ENCODE data around the gene ANGPTL2.

ANGPTL2 gene

GRCh38 chr9:127058011-127058644 lies 64.3 kb downstream of the ANGPTL2 start:
- no peak overlapping the region for H3K27ac ChIP-seq
- ChIA-PET POLR2A (ENCODE audit: low non-redundant PET) (no interaction called here), CTCF (interaction anchor here (0.6 kb wide), 1 partner anchor 707 kb away, joined by 5 read pairs; no protein-coding TSS in a partner anchor)
- TF ChIP-seq, protein P1, sequence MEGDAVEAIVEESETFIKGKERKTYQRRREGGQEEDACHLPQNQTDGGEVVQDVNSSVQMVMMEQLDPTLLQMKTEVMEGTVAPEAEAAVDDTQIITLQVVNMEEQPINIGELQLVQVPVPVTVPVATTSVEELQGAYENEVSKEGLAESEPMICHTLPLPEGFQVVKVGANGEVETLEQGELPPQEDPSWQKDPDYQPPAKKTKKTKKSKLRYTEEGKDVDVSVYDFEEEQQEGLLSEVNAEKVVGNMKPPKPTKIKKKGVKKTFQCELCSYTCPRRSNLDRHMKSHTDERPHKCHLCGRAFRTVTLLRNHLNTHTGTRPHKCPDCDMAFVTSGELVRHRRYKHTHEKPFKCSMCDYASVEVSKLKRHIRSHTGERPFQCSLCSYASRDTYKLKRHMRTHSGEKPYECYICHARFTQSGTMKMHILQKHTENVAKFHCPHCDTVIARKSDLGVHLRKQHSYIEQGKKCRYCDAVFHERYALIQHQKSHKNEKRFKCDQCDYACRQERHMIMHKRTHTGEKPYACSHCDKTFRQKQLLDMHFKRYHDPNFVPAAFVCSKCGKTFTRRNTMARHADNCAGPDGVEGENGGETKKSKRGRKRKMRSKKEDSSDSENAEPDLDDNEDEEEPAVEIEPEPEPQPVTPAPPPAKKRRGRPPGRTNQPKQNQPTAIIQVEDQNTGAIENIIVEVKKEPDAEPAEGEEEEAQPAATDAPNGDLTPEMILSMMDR (conservative IDR thresholded peaks at IDR 0.05; ENCODE audit: low read depth), result no peak
- no peak for DNase-seq (ENCODE audit: low spot score)

DNA sequence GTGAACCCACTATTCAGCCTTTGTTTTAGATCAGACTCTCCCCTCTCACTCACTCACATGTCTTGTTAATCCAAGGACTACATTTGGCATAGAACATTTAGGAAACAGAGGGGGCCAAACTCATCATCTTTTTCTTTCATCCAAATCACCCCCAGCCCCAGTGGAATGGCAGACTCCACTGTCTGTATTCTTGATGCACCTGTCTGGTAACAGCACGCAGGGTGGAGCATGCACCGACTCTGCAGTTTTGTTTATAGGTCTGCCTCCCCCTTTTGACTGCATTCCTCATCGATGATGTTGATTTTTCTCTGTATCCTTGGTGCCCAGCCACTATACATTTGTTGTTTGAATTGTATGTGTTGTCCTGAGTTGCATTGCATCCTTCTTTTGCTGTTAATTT lies 66.0 kb downstream of the ANGPTL2 start:
- no peak overlapping the region for H3K27ac ChIP-seq
- TF ChIP-seq, protein P1 (conservative IDR thresholded peaks at IDR 0.05; ENCODE audit: low read depth), result no peak
- CTCF ChIA-PET, result interaction anchor here (0.6 kb wide), 1 partner anchor 747 kb away, joined by 4 read pairs; no protein-coding TSS in a partner anchor
- no peak for DNase-seq (ENCODE audit: low spot score)
- POLR2A ChIA-PET (ENCODE audit: low non-redundant PET), result no interaction called here

DNA sequence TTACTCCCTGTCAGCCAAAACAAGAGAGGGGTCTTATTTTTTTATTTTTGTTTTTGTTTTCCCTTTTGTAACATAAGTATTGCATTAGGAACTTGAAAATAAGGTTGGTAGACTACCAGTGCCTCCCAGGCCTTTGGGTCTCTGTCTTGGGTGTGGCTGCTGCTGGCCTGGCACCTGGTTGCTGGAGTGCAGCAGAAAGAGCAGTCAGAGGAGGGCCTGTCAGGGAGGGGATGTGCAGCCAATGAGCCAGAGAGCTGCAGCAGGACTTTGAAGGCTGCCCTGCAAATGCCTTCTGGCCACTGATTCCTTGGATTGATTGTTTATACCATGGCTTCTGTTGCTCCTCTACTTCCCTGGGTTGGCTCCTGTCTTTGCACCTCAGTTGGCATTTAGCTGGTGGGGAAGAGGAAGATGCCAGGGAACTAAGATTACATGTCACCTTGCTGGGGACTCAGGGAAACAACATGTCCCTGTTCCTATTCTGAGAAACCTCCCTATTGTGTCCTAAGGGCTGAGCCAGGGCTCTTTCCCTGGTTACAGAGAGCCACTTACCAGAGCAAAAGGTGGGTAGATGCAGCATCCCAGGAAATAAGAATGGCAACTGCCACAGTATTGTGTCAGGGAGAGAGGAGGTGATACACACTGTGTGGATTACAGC lies 66.6 kb downstream of the ANGPTL2 start:
- H3K27ac ChIP-seq, result no peak overlapping the region
- DNase-seq (ENCODE audit: low spot score), result no peak
- CTCF ChIA-PET, result interaction anchor here (0.6 to 0.7 kb wide), 2 partner anchors 106 to 747 kb away, joined by 3 to 4 read pairs; no protein-coding TSS in a partner anchor
- TF ChIP-seq, protein P1 (conservative IDR thresholded peaks at IDR 0.05; ENCODE audit: low read depth), result no peak
- POLR2A ChIA-PET (ENCODE audit: low non-redundant PET), result no interaction called here

DNA sequence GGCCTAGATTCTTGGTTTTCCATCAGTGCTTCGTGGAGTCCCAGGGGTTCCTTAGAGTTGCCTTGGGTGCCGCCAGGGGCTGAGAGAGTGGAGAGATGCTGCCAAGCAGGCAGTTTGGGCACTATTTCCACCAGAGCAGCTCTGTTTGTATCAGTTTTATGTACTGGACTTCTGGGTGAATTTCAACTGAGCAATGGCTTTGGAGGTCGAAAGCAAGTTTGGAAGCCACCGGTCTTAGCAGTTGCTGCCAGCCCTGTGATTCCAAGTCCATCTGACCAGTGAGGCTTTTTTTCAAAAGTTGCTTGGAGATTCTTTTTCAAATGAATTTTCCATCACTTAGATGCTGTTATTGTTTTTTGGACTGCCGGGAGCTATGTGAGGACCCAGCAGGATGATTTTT lies 68.5 kb downstream of the ANGPTL2 start:
- TF ChIP-seq, protein P1 (conservative IDR thresholded peaks at IDR 0.05; ENCODE audit: low read depth), result no peak
- H3K27ac ChIP-seq, result no peak overlapping the region

GRCh38 chr9:127053057-127053821 lies 69.2 kb downstream of the ANGPTL2 start:
- DNase-seq (ENCODE audit: low spot score), result no peak
- TF ChIP-seq, protein P1 (conservative IDR thresholded peaks at IDR 0.05; ENCODE audit: low read depth), result no peak
- ChIA-PET POLR2A (ENCODE audit: low non-redundant PET) (no interaction called here), CTCF (interaction anchor here (0.5 to 0.6 kb wide), 3 partner anchors 98 to 413 kb away, joined by 3 read pairs; no protein-coding TSS in a partner anchor)
- H3K27ac ChIP-seq, result no peak overlapping the region

More for the DNA sequence above, 68.5 kb downstream of the ANGPTL2 start:
- no peak for DNase-seq (ENCODE audit: low spot score)
- ChIA-PET CTCF (interaction anchor here (0.5 kb wide), 1 partner anchor 413 kb away, joined by 3 read pairs; no protein-coding TSS in a partner anchor), POLR2A (ENCODE audit: low non-redundant PET) (no interaction called here)

DNA sequence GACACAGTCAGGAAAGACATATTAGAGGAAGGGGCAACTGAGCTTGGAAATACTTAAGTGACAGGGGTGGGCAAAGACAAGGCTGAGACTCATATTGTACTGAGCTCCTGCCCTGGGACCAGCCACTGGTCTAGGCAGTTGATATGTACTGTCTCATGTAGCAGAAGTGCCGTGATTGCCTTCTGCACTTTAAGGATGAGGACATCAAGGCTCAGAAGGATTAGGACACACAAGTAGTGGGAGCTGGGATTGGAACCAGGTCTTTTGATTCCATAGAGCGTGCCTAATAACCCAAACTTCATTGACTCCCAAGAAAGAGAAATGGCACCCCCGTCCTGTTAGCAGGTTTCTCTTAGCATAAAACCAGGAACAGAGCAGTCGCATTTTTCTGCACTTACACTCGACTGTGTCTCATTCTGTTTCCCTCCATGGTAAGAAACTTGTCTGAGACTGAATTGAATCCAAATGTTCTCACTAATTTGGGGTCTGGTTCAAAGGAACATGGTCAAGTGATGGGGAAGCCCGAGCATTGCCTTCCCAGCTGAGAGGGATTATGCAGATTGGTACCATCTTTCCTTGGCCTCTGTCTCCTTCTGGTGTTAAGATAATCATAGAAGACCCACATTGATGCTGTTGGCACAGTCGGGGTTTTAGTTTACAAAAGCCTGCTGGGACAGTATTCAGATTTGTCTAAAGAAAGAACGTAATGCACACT lies 70.4 kb downstream of the ANGPTL2 start:
- no peak for DNase-seq (ENCODE audit: low spot score)
- CTCF ChIA-PET, result no interaction called here
- POLR2A ChIA-PET (ENCODE audit: low non-redundant PET), result no interaction called here
- H3K27ac ChIP-seq, result no peak overlapping the region
- TF ChIP-seq, protein P1 (conservative IDR thresholded peaks at IDR 0.05; ENCODE audit: low read depth), result no peak

All from RWPE1 (cell line).